ENCODE data around the gene CNNM3.
A peak's percentile ranks its signal among the peaks of the same experiment; 100 is the strongest.
"Not testable (repeated sequence)": the region's sequence is repeated elsewhere in the genome, so short reads cannot be mapped to it uniquely, and the experiment has no call there.

The CNNM3 gene

DNA sequence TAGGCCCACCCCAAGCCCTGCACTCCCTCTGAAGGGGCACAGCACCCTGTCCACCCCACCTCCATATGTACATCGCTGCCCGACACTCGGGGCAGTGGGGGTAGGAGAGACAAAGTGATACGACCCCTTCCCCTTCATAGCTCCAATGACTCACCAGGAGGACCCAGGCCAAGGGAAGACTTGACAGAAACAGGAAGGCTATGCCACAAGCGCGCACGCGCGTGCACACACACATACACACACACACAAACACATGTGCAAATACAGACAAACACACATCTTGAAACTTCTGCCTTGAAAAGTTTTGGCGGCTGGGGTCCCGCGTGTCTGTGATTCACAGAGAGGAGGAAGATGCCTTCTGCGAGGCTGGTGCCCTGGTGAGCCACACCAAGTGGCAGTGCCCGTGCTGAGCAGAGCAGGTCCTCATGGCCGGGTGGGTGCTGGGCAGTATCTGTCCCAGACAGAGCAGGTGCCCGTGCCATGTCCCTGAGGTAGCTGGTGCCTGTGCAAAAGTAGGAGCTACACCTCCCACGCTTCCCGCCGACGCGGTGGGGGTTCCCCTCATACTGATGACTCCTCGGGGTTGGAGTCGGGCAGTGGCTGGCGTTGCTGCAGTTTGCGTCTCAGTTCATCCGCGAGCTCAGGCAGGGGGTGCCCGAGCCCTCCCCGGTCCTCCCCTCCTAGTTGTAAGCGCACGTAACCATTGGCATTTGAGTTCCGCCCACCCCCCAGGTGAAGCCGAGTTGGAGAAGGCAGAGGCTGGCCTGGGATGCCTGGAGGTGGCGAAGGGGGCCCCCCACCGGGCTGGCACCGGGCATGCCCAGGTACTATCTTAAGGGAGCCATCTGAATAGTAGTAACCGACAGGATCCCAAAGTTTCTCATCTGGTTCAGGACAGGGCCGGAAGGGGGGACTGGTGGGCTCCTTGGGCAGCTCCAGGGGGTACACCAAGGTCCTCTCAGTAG lies 44.3 kb downstream of the CNNM3 start:
- H3K4me3 ChIP-seq (ENCODE audit: low read depth, low read length): no peak overlapping the region

DNA sequence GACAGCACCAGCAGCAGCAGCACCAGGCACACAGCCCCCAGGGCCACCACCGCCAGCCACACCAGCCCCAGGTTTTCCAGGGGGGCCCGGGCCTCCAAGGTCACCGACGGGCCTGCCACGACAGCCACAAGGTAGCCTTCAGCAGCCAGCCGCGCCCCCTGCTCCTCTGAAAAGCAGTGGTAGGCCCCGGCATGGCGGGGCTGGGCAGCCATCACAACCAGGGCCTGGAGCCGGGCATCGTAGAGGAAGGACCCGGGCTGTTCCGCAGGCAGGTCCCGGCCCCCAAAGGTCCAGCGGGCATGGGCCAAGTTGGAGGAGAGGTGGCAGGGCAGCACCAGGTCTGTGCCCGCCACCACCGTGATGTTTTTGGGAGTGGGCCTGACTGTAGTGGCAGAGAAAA lies 45.0 kb downstream of the CNNM3 start:
- H3K4me3 ChIP-seq (ENCODE audit: low read depth, low read length): no peak overlapping the region

DNA sequence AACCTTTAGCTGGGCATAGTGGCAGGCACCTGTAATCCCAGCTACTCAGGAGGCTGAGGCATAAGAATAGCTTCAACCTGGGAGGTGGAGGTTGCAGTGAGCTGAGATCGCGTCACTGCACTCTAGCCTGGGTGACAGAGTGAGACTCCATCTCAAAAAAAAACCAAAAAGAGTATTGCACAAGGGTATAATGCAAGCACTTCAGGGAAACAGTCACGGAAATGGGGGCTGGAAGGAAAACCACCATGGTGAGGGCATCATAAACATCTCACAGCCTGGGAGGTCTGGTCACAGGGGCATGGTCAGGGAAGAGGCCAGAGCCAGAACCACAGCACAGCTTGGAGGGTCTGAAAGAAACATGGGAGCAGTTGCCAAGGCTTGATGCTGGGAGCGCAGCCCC lies 47.0 kb downstream of the CNNM3 start:
- not testable (repeated sequence) for H3K4me3 ChIP-seq (ENCODE audit: low read depth, low read length)

DNA sequence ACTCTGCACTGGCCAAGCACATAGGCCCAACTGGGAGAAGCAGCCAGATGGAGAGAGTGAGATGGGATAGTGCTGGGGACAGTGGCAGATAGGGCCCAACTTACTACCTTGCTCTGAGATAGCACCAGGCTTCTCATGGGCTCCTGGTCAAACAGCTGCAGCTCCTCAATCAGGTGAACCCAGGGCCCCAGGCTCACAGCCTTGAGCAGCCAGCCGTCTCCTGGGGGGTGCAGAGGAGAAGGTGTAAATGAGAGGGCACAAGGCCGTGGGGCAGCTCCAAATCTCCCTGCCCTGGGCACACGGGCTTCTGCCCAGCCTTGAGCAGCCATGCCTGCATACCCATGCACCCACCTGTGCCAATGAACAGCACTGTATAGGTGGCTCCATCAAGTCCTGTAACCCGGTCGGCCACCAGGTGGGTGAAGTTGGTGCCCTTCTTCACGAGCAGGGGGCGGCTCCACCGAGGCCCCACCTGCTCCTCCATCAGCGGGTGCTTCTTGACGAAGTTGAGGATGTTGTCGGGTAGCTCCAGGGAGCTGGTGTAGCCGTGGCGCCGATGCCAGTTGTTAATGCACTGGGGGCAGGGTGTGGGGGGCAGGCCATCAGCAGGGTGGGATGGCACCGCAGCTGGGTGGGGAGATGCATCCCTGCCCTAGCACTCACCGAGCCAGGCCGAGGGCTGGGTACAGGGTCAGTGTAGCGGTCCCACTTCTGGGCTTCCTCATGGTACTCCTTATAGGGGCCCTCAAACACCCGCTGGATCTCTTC lies 47.7 kb downstream of the CNNM3 start:
- H3K4me3 ChIP-seq (ENCODE audit: low read depth, low read length): no peak overlapping the region

DNA sequence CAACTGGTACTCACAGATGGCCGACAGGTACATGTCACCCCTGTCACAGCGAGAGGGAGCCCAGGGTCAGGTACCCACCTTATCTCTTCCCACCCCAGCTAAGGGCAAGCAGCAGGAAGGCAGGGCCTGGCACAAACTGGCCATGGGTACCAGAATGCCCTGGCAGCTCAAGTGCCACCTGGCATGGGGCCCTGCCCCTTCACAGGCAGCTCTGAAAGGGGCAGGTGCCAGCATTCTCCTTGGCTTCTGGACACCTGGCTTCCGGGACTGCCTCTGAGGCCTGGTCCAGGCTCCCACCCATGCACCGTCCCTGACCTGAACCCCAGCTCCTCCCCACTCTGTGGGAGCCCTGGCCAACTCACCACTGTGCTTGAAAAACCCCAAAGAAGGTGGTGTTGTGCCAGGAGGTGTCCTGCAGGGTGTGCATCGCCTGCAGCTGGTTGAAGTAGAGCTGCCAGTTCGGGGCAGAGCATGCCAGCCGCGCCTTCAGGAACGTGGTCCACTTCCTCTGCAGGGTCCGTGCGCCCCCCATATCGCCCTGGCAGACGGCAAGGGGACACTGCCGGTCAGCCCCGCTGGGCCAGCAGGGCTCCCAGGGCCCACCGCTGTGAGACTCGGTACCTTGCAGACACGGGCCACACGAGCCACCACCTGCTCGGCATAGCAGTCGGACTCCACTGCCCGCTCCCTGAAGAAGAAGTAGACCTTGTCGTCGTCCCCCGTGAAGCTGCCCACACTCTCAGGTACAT lies 48.4 kb downstream of the CNNM3 start:
- H3K4me3 ChIP-seq (ENCODE audit: low read depth, low read length): no peak overlapping the region

DNA sequence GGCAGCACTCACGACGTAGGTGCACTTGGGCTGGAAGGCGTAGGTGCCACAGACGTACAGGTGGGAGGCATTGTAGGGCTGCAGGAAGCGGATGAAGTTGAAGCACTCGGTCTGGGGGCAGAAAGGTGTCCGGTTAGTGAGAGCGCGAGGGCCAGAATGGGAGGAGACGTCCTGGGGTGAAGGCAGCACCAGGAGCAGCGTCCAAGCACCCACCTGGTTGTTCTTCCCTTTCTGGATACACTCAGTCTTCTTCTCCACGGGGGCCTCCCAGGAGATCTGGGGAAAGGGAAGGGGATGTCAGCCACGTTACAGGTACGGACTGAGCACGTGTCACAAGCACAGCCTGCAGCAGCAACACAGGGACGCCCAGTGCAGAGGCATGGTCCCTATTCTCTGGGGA lies 49.6 kb downstream of the CNNM3 start:
- no peak overlapping the region for H3K4me3 ChIP-seq (ENCODE audit: low read depth, low read length)

DNA sequence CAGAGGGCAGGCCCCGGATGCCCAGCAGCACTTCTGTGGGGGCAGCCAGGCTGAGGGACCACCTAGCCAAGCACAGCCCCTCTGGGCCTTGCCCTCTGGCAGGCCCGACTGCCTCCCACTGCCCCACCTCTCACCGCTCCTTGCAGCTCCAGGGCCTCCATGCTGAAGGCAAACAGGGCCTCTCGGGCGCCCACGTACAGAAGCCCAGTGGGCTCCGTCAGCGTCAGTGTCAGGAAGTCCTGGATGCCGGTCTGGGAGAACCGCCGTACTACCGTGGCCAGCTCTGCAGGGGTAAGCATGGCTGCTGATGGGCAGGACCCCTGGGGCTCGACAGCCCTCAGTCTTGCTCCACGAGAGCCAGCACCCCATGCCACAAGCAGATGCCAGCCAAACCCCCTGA lies 50.1 kb downstream of the CNNM3 start:
- H3K4me3 ChIP-seq (ENCODE audit: low read depth, low read length): no peak overlapping the region

DNA sequence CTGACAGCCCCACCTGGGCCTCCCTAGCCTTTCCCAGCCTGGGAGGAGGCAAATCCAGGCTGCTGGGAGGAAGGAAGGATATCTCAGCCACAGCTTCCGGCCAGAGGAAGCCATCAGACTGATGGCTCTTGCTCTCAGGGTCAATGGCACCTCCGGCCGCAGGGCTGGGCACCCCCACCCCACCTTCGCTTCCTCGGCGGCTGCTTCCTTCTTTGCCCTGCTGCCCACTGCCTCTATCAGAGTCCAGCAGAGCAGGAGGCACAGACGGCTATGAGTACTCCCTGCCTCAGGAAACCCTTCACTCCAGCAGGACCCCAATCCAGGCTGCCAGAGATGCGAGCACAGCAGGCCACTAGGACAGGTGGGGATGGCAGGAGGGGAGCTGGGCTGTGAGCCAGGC lies 50.5 kb downstream of the CNNM3 start:
- H3K4me3 ChIP-seq (ENCODE audit: low read depth, low read length): no peak overlapping the region

DNA sequence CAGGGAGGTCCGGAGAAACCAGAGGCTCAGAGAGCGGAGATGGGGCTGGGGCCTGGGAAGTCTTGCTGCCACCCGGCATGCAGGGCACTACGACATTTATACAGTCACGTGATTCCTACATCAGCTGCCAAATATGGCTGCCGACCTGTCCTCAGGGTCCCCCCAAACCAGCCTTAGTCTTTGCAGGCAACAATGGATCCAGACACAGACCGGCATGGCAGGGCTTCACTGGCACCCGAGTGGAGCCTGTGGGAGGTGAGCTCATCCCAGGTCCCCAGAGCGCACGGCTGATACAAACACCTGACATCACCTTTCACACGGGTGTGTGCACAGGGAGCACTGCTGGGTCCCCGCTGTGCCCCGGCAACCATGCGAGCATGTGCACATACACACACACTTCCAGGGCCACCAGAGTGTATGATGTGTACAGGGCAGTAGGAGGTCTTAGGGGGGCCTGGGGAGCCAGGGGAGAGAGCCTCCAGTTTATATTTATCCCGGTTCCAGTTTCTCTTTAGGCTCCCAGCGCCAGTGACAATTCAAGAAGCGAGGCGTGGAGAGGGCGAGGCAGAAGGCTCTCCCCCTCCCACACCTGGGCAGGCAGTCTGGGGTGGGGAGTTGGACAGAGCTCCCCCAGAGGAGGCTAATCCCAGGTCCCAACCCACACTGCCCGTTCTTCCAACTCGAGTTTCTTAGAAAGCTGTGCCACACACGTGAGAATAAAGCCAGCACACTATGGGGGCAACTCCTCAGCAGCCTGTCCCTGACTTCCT lies 51.1 kb downstream of the CNNM3 start:
- H3K4me3 ChIP-seq (ENCODE audit: low read depth, low read length): no peak overlapping the region

DNA sequence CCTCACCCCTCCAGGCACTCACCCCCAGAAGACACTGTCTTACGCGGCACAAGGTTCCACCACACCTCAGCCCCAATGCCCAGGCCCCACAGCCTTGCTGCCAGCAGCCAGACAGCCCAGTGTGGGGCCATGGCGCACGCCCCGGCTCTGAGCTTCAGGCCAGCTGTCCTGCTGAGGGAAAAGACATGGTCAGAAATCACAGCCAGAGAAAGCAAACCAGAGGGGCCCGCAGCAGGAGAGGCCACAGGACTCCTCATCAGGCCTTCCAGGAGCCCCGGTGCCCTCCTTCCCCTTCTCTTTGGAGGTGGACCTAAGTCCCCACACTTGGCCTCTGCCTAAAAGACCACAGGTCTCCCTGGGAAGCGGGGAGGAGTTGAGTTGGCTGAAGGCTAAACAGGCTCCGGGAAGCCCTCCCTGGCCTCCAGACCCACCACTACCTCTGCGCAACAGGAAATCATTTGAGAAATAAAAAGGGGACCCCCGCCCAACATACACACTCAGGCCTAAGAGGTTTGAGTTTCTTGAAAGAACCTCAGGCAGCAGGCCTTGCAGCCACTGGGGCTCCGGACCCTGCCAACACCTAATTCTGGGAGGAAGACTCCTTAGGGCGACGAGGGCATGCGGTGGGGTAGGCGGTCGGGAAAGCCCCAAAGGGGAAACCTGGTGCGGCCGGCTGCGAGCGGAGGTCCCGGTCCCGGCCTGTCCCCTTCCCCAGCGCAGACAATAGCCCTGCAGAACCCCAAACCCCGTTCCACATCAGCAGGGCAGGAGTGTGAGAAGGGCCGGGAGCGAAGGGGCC lies 51.9 kb downstream of the CNNM3 start:
- H3K4me3 ChIP-seq (ENCODE audit: low read depth, low read length): peak overlapping the region; percentile 74

DNA sequence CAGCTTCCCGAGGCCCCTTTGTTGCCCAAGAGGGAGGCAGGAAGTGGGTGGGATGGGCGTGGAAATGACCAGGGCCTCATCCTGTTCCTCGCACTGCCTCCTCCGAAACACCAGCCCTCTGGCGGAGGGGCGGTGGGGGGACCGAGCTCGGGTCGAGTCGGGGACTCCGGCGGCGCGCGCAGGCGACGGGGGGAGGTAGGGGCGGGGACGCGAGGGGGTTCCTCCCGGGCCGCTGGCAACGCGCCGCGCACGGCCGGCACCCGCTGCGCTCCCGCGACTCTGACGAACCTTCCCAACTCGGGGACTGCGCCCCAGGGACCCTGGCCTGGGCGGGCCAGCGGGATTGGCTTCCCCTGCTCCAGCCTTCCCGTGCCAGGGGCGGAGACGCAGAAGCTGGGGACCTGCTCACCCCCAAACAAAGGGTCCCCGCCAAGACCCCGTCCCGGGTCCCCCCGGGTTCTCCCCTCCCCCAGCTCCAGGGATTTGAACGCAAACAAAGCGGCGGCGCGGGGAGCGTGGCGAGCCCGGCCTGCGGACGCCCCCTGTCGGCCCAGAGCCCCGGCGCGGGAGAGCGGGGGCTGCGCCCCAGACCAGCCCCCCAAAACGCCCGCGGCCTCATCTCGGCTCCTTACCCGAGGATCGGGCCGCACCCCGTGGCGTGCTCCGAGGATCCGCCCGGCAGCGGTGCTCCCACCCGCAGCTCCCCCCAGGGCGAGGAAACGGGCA lies 52.6 kb downstream of the CNNM3 start:
- peak overlapping the region; percentile 74 for H3K4me3 ChIP-seq (ENCODE audit: low read depth, low read length)

DNA sequence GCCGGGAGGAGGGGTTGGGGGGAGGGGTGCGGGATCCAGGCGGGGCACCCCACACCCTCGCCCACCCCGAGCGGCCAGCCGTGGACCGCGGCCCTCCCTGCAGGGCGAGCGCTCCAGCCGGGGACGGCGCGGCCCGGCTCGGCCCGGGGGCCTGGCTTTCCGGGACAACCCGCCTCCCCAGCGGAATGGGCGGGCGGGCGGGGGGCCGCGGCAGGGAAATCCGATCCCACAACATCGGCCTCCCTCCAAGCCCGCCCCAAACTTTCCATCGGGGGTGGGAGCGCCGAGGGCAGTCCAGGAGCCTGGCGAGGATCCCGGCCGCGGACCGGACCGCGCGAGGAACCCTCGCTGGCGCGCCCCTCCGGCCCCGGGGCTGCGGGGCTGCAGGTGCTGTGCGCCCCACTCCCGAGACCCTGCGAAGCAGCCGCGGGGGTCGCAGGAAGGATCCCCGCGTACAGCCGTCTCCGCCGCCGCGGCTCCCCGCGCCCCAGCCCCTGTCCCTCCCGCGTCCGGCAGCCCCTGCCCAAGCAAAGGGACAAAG lies 53.3 kb downstream of the CNNM3 start:
- peak overlapping the region; percentile 74 for H3K4me3 ChIP-seq (ENCODE audit: low read depth, low read length)

DNA sequence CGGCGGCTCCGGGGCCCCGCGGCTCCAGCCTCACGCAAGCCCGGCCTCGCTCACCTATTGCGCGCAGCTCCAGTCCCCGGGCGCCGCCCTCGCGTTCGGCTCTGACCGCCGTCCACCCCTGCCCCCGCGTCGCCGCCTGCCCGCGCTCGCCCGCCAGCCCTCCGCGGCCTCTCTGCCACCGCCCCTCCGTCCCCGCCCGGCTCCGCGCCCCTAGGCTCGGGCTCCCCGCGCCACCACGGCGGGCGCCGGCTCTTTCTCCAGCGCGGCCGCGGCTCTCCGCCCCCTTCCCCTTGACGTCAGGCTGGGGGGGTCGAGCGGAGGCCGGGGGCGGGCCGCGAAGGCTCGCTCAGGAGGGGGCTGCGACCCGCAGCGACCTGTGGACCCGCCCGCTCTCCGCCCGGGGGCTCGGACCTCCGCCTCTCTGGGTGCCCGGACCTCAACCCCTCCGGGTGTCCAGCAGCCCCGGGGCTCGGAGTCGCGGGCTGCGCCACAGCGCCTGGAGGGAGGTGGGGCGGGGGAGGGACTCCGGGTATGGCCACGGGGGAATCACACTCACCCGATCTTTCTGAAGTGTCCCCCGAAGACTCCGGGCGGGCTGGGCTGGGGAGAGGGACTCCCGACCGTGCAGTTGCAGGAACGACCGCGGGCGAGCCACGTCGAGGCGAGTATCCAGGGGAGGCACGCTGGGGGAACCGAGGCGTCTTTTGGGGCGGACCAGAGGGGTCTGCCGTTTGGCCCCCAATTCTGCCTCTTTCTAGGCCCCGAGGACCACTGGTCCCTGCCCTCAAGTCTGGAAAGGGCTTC lies 54.0 kb downstream of the CNNM3 start, which contains the start of gene SEMA4C:
SEMA4C (minus strand) TSS at position 259 of the 804 bp plus-strand sequence. CDS start 2,194 bp downstream, outside the sequence.
- H3K4me3 ChIP-seq (ENCODE audit: low read depth, low read length): peak within 1 kb of the TSS; percentile 74

DNA sequence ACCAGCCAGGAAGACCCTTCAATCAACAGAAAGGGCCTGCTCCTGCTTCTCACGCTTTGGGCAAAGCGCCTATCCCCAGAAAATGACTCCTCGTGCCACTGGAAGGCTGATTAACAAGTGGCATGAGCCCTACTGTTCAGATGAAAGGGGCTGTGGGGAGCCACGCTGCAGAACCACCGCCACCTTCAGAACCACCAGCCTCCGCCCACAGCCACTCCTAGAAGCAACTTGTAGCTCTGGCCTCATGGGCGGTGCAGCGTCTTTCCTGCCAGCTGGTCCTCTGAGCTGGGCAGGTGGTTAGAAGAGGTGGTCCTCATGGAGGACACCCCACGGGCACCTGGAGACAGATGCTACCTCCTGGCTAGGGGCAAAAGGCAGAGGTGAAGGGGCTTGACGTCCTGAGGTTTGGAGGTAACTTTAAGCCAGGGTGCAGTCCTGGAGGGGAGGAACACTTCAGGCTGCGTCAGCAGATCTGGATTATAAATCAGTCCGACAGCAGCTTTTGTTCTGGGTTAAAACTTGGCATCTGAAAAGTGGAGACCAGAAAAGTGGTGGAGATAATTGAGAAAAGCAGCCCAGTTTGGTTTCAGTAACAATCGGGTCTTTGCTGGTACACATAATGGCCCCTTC lies 54.7 kb downstream of the CNNM3 start:
- peak overlapping the region; percentile 74 for H3K4me3 ChIP-seq (ENCODE audit: low read depth, low read length)

DNA sequence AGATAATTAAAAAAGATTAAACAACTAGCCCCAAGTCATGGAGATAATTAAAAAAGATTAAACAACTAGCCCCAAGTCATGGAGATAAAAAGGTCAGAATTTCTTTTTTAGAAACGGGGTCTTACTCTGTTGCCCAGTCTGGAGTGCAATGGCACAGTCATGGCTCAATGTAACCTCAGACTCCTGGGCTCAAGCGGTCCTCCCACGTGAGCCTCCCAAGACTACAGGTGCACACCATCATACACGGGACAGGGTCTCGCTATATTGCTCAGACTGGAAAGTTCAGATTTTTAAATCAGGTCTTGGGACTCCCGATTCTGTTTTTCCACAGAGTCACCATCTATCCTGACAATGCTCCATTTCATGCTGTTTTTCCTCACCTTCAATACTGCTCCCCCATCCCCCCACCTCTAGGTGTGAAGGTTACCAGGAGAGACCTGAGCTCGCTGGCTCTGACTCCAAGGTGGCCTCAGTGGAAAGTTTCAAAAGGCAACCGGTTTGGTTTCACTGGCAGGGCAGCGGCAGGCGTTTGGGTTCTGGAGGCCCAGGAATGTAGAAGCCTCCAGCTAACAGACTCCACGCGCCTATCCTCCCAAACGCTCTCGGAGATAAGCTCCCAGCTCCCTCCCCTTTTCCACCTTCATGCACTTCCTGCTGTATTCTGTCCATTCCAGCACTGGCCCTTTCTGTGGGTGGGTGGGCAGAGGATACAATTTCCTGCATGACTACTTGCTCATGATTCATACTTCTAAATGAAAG lies 56.7 kb downstream of the CNNM3 start:
- H3K4me3 ChIP-seq (ENCODE audit: low read depth, low read length): no peak overlapping the region

DNA sequence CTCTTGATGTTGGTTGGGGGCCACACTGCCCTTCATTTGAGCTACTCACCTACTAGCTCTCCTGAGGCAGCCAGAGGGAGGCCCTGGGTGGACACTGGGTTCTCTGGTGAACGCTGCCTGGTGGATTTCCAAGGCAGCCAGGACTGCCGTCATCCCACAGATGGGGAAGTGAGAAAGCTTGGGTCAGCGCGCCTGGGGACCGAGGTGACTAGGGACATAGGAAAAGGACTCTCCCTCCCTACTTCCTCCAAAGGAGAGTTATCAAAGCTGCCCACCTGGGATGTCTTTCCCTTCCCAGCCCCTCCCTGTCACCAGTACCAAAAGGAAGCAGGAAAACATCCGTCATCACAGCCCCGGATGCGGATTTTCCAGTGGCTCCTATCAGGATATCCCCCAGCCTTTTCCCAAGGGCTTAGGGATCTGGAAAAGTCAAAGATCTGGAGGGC lies 57.6 kb downstream of the CNNM3 start:
- H3K4me3 ChIP-seq (ENCODE audit: low read depth, low read length): no peak overlapping the region
